H9 (cell line): Measurements from ENCODE around the gene KIF18B. TPM values are rescaled to one million over a fixed set of nuclear protein-coding genes. Genes with fewer than 3 reads are reported as not detected.
A peak's percentile ranks its signal among the peaks of the same experiment; 100 is the strongest.

Source experiments
- DNase-seq: peaks from one replicate; pipeline ENCODE4 v3.0.0-alpha.2; 2017
- H2AFZ ChIP-seq: one replicate; pipeline ENCODE4 v1.6.1; 2013; ENCODE audit warnings: mild to moderate bottlenecking, low read length, control low read depth, moderate library complexity
- H2AK5ac ChIP-seq: 2 replicates; pipeline ENCODE4 v1.6.1; 2013; ENCODE audit warnings: low read length, control low read depth, mixed read lengths; ENCODE audit not compliant: insufficient read length
- H2BK120ac ChIP-seq: one replicate; pipeline ENCODE4 v1.6.1; 2013; ENCODE audit warnings: low read depth, mild to moderate bottlenecking, low read length, control low read depth, inconsistent platforms; ENCODE audit not compliant: poor library complexity, severe bottlenecking
- H2BK12ac ChIP-seq: 2 replicates; pipeline ENCODE4 v1.6.1; 2013; ENCODE audit warnings: low read length, control low read depth, mixed read lengths, low read depth; ENCODE audit not compliant: insufficient read length
- H2BK15ac ChIP-seq: 2 replicates; pipeline ENCODE4 v1.6.1; 2013; ENCODE audit warnings: low read depth, low read length, control low read depth
- H2BK20ac ChIP-seq: one replicate; pipeline ENCODE4 v1.6.1; 2013; ENCODE audit warnings: low read depth, mild to moderate bottlenecking, low read length, control low read depth, inconsistent platforms; ENCODE audit not compliant: poor library complexity, severe bottlenecking
- H2BK5ac ChIP-seq: 2 replicates; pipeline ENCODE4 v1.6.1; 2013; ENCODE audit warnings: low read length, control low read depth, mixed read lengths; ENCODE audit not compliant: insufficient read length
- H3K14ac ChIP-seq: 2 replicates; pipeline ENCODE4 v1.6.1; 2013; ENCODE audit warnings: low read length, control low read depth; ENCODE audit not compliant: insufficient read depth
- H3K18ac ChIP-seq: 2 replicates; pipeline ENCODE4 v1.6.1; 2013; ENCODE audit warnings: low read depth, mild to moderate bottlenecking, mixed read lengths, low read length, control low read depth; ENCODE audit not compliant: insufficient read length
- H3K23ac ChIP-seq: 2 replicates; pipeline ENCODE4 v1.6.1; 2013; ENCODE audit warnings: low read length, control low read depth, mixed read lengths, low read depth; ENCODE audit not compliant: insufficient read length
- H3K23me2 ChIP-seq: 2 replicates; pipeline ENCODE4 v1.6.1; 2013; ENCODE audit warnings: low read depth, mild to moderate bottlenecking, mixed read lengths, low read length, control low read depth; ENCODE audit not compliant: insufficient read length, poor library complexity, severe bottlenecking
- H3K27ac ChIP-seq: 2 replicates; pipeline ENCODE4 v1.5.1; 2013; ENCODE audit warnings: low read length, control low read depth, mixed read lengths, low read depth; ENCODE audit not compliant: insufficient read length
- H3K27me3 ChIP-seq: 2 replicates; pipeline ENCODE4 v1.6.1; 2013; ENCODE audit warnings: low read length, control low read depth, inconsistent platforms; ENCODE audit not compliant: insufficient read depth
- H3K4ac ChIP-seq: 2 replicates; pipeline ENCODE4 v1.6.1; 2013; ENCODE audit warnings: low read depth, mild to moderate bottlenecking, control low read depth, inconsistent platforms, low read length, moderate library complexity
- H3K4me1 ChIP-seq: 2 replicates; pipeline ENCODE4 v1.6.1; 2013; ENCODE audit warnings: low read length, control low read depth, inconsistent platforms; ENCODE audit not compliant: insufficient read depth
- H3K4me2 ChIP-seq: 2 replicates; pipeline ENCODE4 v1.6.1; 2013; ENCODE audit warnings: low read length, control low read depth, mixed read lengths; ENCODE audit not compliant: insufficient read length, insufficient read depth
- H3K56ac ChIP-seq: 2 replicates; pipeline ENCODE4 v1.6.1; 2013; ENCODE audit warnings: low read depth, mild to moderate bottlenecking, mixed read lengths, low read length, control low read depth; ENCODE audit not compliant: insufficient read length
- H3K79me1 ChIP-seq: 2 replicates; pipeline ENCODE4 v1.6.1; 2013; ENCODE audit warnings: low read depth, mild to moderate bottlenecking, moderate library complexity, low read length, control low read depth, inconsistent platforms; ENCODE audit not compliant: insufficient read depth, poor library complexity, severe bottlenecking
- H3K79me2 ChIP-seq: 2 replicates; pipeline ENCODE4 v1.6.1; 2013; ENCODE audit warnings: low read length, control low read depth, inconsistent platforms; ENCODE audit not compliant: insufficient read depth
- H3K9ac ChIP-seq: 2 replicates; pipeline ENCODE4 v1.6.1; 2013; ENCODE audit warnings: low read length, control low read depth, mixed read lengths; ENCODE audit not compliant: insufficient read length; ENCODE audit errors: extremely low read depth
- H3K9me3 ChIP-seq: one replicate; pipeline ENCODE4 v1.6.1; 2013; ENCODE audit warnings: low read depth, low read length, inconsistent platforms; ENCODE audit not compliant: control insufficient read depth
- H3T11ph ChIP-seq: one replicate; pipeline ENCODE4 v1.6.1; 2013; ENCODE audit warnings: mild to moderate bottlenecking, low read length, control low read depth, inconsistent platforms
- H4K20me1 ChIP-seq: one replicate; pipeline ENCODE4 v1.6.1; 2013; ENCODE audit not compliant: control insufficient read depth, insufficient read length, insufficient read depth
- H4K5ac ChIP-seq: 2 replicates; pipeline ENCODE4 v1.6.1; 2013; ENCODE audit warnings: low read depth, mild to moderate bottlenecking, mixed read lengths, low read length, control low read depth; ENCODE audit not compliant: insufficient read length
- H4K8ac ChIP-seq: replicated peaks from 2 replicates; pipeline ENCODE4 v1.6.1; 2013; ENCODE audit warnings: low read length, control low read depth, mixed read lengths, low read depth; ENCODE audit not compliant: insufficient read length
- H4K91ac ChIP-seq: 2 replicates; pipeline ENCODE4 v1.6.1; 2013; ENCODE audit warnings: low read depth, mild to moderate bottlenecking, moderate library complexity, mixed read lengths, low read length, control low read depth; ENCODE audit not compliant: insufficient read length
- H3K27ac Mint-ChIP-seq, 3 experiments: 2 replicates in 2 of 3; 3 replicates in 1 of 3; pipeline ENCODE4 v1.8.0; 2020 to 2021; ENCODE audit warnings: mixed read lengths in 3 of 3, mild to moderate bottlenecking in 1 of 3, moderate library complexity in 1 of 3
- H3K27me3 Mint-ChIP-seq: 2 replicates; pipeline ENCODE4 v1.8.0; 2021; ENCODE audit warnings: low read depth, mild to moderate bottlenecking, moderate library complexity, mixed read lengths
- H3K36me3 Mint-ChIP-seq, 3 experiments: 2 replicates in 2 of 3; 3 replicates in 1 of 3; pipeline ENCODE4 v1.8.0; 2020 to 2021; ENCODE audit warnings: low read depth in 3 of 3, mixed read lengths in 3 of 3; ENCODE audit not compliant: insufficient read depth in 1 of 3
- H3K4me1 Mint-ChIP-seq, 2 experiments: 2 replicates each; pipeline ENCODE4 v1.8.0; 2020; ENCODE audit warnings: mixed read lengths in 2 of 2
- H3K4me3 Mint-ChIP-seq, 2 experiments: 2 replicates in 1 of 2; 3 replicates in 1 of 2; pipeline ENCODE4 v1.8.0; 2020 to 2021; ENCODE audit warnings: mild to moderate bottlenecking in 2 of 2, mixed read lengths in 2 of 2, moderate library complexity in 1 of 2
- H3K9me3 Mint-ChIP-seq, 2 experiments: 2 replicates in 1 of 2; 3 replicates in 1 of 2; pipeline ENCODE4 v1.8.0; 2020; ENCODE audit warnings: mild to moderate bottlenecking in 2 of 2, mixed read lengths in 2 of 2, moderate library complexity in 1 of 2
- CTCF ChIP-seq: fragments of 200-600 bp; sonication (generic); conservative IDR thresholded peaks from 3 replicates; pipeline ENCODE4 v1.8.0; 2021; ENCODE audit warnings: antibody characterized with exemption, mild to moderate bottlenecking
- WGBS: extraction: QIAGEN DNeasy Blood & Tissue Kit; methylation state at CpG from one replicate; pipeline ENCODE4 v1.1.7; 2013; ENCODE audit warnings: missing lambda C conversion rate, low lambda C conversion rate, mixed read lengths; ENCODE audit not compliant: insufficient read length; ENCODE audit errors: extremely low coverage; 5-methylcytosine and 5-hydroxymethylcytosine counted together
- total RNA-seq: library from RNA; stranded (reverse); gene quantifications from 2 replicates; pipeline ENCODE4 v1.2.1, GENCODE V29; 2021

Gene KIF18B
- total RNA-seq, 1 experiment from 2014 or later = 51.8 TPM

- WGBS = no CpG with 5 or more reads among the region's 5 CpGs
- no peaks in the 10 kb centered on the region for H3K9me3 Mint-ChIP-seq
- H2BK15ac ChIP-seq = no peak overlapping the region
- peaks cover 48 to 95% (median 93%) of the 10 kb centered on the region in 3 experiments for H3K36me3 Mint-ChIP-seq
- no peak overlapping the region for H3K9ac ChIP-seq
- H3K14ac ChIP-seq = no peak overlapping the region
- H4K20me1 ChIP-seq = no peaks in the 10 kb centered on the region
- no peaks in the 10 kb centered on the region for H3K9me3 ChIP-seq
- H2BK12ac ChIP-seq = no peak overlapping the region
- H4K8ac ChIP-seq = no peak overlapping the region
- H3K27ac ChIP-seq = no peak overlapping the region
- no peak overlapping the region for H3K4ac ChIP-seq
- no peak overlapping the region for H4K91ac ChIP-seq
- no peaks in the 10 kb centered on the region for H3K4me1 Mint-ChIP-seq
- H2AK5ac ChIP-seq = no peak overlapping the region
- peak; percentile 20 for DNase-seq
- no peak overlapping the region for H3K4me3 Mint-ChIP-seq
- H3K27ac Mint-ChIP-seq = no peak overlapping the region
- no peaks in the 10 kb centered on the region for H3K4me1 ChIP-seq
- no peak for TF ChIP-seq CTCF
- no peak overlapping the region for H3K23ac ChIP-seq
- no peak overlapping the region for H3K56ac ChIP-seq
- H3T11ph ChIP-seq = no peak overlapping the region
- H2BK20ac ChIP-seq = no peak overlapping the region
- no peak overlapping the region for H2BK120ac ChIP-seq
- H3K79me2 ChIP-seq = no peaks in the 10 kb centered on the region
- no peaks in the 10 kb centered on the region for H3K23me2 ChIP-seq
- no peak overlapping the region for H3K4me2 ChIP-seq
- H3K79me1 ChIP-seq = no peaks in the 10 kb centered on the region
- H2AFZ ChIP-seq = no peak overlapping the region
- no peak overlapping the region for H3K18ac ChIP-seq
- no peak overlapping the region for H2BK5ac ChIP-seq
- no peaks in the 10 kb centered on the region for H3K27me3 Mint-ChIP-seq
- H3K27me3 ChIP-seq = no peaks in the 10 kb centered on the region
- no peak overlapping the region for H4K5ac ChIP-seq
These were observed 16.2 kb downstream of the KIF18B start for GRCh38 chr17:44931376-44931775.
